ENCODE measurements around the gene FOXD4L6.
"Not testable (repeated sequence)": the region's sequence is repeated elsewhere in the genome, so short reads cannot be mapped to it uniquely, and the experiment has no call there.

Gene FOXD4L6

GRCh38 chr9:41098759-41099158 is 29.7 kb downstream of the FOXD4L6 start:
- not testable (repeated sequence) for DNase-seq

DNA sequence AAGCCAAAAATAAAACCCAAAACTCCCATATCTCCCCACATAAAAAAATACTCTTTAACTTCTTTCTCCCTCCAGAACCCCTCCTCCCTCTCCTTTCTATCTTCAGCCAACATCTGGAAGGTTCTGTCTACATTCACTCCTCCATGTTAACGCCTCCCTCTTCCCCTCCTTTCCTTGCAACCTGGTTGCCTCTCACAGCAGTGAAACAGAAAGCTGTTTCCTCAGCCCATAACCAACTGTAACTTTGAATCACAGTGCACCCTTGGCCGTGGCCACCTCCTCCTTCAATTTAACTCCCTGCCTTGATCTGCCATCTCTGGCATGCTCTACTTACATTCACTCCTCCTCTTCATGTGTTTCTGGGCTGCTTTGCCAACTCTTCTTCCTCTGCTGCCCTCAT is 33.4 kb downstream of the FOXD4L6 start:
- DNase-seq = not testable (repeated sequence)

DNA sequence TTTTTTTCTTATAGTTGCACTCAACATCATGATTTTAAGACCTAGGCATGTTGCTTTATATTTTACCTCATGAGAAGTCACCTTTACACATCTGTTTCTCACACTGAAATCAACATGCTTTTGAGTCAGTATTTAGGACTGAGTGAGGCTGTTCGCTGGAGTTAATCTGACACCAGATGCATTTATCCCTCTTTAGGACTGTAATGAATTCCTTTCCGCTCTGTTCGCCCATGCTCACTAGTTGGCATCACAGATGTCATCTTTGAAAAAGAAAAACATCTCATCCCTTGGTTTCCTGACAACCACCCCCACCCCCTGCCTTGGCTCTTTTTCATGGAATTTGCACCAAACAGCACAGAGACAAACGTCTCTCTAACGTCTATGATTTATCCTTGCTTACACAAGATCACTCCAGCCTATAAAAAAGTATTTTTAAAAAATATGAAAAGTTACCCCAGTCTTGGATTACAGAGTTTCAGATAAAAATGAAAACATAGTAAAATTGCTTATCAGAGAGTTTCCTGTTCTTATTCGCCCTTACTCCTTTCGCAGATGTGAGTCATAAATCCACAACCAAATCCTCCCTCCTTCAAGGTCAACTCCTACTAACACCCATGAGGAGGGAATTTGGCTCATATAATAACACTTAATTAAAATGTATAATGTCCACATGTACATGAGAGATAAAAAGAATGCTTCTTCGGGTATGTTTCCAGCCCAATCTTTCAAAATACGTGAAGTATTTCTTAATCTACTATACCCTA is 34.3 kb downstream of the FOXD4L6 start:
- not testable (repeated sequence) for DNase-seq

DNA sequence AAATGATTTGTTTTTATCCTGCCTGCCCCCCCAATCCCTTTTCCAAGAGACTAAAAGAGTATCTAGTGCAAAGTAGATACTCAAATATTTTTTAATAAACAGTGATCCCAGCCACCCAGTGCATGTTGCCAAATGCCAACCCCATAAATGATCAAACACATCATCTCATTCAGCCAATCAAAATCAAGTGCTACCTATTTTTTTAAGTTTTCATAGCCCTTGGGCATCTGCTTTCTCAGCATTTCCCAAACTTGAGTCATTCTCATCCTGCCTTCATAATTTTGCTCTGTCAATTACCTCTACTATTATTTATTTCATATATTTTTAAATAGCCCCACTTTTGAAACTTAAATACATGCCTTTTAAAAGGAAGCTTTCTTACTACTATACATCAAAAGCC is 37.6 kb downstream of the FOXD4L6 start:
- DNase-seq = not testable (repeated sequence)

DNA sequence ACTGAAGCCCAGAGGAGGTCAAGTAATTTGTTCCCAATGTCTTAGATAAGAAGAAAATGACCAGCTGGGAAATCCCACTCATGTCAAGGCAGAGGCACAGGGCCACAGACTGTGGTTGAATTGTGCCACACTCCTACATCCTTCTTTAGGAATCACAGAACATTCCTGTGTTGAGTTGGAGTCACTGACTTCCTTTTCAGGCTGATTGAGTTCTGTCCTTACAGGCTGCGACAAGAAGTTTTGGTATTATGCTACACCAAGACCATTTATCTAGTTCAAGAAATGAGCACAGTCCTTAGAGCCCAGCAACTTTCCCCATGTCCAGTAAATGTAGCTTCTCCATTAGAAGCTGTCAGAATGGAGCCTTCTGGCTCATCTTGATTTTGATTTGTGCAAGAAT is 38.1 kb downstream of the FOXD4L6 start:
- not testable (repeated sequence) for DNase-seq

DNA sequence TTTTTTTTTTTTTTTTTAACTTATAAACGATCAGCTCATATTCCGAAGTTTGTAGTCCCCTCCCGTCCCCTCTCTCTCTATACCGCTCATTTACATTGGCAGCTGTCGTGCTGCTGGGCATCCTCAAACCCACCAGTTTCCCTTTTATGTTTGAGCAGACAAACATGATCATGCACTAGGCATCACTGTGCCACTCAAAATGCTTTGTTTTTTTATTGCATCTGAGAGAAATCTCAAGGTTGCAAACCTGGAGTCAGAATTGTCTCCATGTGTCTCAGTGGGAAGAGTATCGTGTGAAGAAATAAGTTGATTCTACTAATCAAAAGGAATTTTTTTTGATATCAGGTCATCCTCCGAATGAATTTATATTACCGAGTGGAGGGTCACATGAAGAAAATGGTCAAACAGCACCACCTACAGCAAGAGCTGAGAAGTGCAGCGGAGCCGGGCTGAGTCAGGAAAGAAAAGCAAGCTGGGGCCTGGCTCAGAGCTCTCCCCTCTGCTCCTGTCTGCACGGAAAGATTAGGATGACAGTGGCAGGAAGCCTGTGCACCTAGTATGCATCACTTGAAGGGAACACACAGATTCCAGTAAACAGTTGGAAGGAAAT is 39.9 kb downstream of the FOXD4L6 start:
- DNase-seq = not testable (repeated sequence)

DNA sequence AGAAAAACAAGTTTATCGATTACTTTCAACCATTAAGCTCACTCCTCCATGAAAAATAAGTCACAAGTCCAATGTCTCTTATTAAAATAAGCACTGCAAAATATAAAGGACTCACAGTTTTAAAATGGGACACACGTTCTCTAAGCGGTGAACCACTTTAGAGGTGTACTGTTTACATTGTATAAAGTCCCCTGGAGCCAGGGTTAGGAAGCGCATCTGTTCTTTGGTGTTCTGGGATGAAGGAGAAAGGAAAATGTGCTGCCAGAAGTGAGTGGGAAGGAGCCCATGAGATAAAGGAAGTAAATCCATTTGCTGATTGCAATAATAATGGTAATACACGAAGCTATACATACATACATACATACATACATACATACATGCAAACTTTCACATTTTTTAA is 40.6 kb downstream of the FOXD4L6 start:
- not testable (repeated sequence) for DNase-seq

GRCh38 chr9:41087157-41087780 is 41.2 kb downstream of the FOXD4L6 start:
- DNase-seq = not testable (repeated sequence)

DNA sequence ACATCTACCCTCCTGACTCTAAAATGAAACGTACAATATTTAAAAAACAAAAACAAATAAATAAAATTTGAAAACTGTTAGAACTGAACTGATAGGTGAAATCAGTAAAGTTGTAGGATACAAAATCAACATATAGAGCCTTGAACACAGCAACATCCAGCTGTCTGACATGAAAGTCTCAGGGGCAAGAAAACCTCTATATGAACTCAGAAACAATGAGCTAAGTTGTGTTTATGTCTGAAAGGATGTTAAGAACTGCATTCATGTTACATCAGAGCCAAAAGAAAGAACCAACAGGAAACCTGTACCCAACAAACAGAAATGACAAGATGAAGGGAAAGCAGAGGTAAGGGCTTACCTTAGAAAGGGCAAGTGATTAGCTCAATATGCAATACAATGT is 41.8 kb downstream of the FOXD4L6 start:
- DNase-seq = not testable (repeated sequence)

GRCh38 chr9:41086215-41086614 is 42.3 kb downstream of the FOXD4L6 start:
- DNase-seq = not testable (repeated sequence)

DNA sequence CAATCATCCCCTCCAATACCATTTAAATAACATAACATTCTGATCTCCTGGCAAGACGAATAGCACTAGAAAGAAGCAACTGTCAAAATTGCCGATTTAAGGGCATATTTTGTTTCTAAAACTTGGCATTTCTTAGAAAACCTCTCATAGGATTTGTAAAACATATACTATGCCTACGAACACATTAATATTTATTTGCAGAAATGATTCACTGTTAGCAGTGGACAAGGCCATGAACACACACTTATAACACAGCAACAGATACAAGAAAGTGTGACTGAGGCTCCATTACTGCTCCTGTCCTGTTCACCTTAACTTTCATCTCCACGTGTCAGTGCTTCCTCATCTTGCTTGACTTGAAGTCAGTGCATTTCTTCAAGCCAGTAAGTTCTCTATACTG is 46.1 kb downstream of the FOXD4L6 start:
- DNase-seq = not testable (repeated sequence)

GRCh38 chr9:41079464-41079863 is 49.0 kb downstream of the FOXD4L6 start:
- not testable (repeated sequence) for DNase-seq

DNA sequence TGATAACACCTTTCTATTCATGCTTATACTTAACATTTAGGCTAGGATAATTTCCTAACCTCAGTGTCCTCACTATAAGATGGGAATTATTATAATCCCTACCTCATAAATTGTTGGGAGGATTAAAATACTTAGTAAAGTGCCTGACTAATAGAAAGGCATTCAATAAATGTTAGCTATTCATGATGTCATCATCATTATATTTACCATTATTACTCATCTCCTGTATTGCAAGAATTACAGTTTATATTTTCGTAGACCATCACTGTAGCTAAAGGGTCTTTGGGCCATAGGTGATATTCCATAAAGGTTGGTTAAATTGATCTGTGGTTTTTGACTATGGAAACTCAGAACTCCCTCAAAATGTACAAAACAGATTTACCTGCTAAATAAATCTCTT is 50.9 kb downstream of the FOXD4L6 start:
- not testable (repeated sequence) for DNase-seq
